HL-60 (cell line): Measurements from ENCODE around the gene CBFA2T2.
"Not testable (repeated sequence)": the region's sequence is repeated elsewhere in the genome, so short reads cannot be mapped to it uniquely, and the experiment has no call there.

Source experiments
- DNase-seq, 2 experiments: peaks; one replicate each; pipeline ENCODE4 v3.0.0-alpha.2; 2010 to 2020; ENCODE audit warnings: low read depth in 1 of 2, low spot score in 1 of 2
- H3K27ac ChIP-seq: fragments of 250-450 bp; sonication (Bioruptor Pico); replicated peaks from 2 replicates; pipeline ENCODE4 v1.5.1; 2020; ENCODE audit warnings: mild to moderate bottlenecking, moderate library complexity
- H3K27me3 ChIP-seq: fragments of 250-450 bp; sonication (Bioruptor Pico); 2 replicates; pipeline ENCODE4 v1.5.1; 2021; ENCODE audit warnings: mild to moderate bottlenecking, moderate library complexity; ENCODE audit not compliant: insufficient read depth, poor library complexity, severe bottlenecking
- H3K4me3 ChIP-seq: replicated peaks from 2 replicates; pipeline ENCODE4 v1.5.1; 2011; ENCODE audit warnings: mild to moderate bottlenecking, control low read depth, low read length; ENCODE audit not compliant: insufficient read depth
- GABPA ChIP-seq: IDR thresholded peaks from 2 replicates; pipeline ENCODE4 v1.6.1; 2012; ENCODE audit warnings: low read depth
- POLR2AphosphoS5 ChIP-seq: IDR thresholded peaks from 2 replicates; pipeline ENCODE4 v1.6.1; 2012; ENCODE audit warnings: low read depth
- REST ChIP-seq: IDR thresholded peaks from 2 replicates; pipeline ENCODE4 v1.6.1; 2012; ENCODE audit warnings: low read depth; ENCODE audit not compliant: insufficient replicate concordance
- SPI1 ChIP-seq: IDR thresholded peaks from 2 replicates; pipeline ENCODE4 v1.6.1; 2012; ENCODE audit warnings: low read depth, mild to moderate bottlenecking, borderline replicate concordance
- TF ChIP-seq, protein P1 (sequence below): IDR thresholded peaks from one replicate; pipeline ENCODE4 v1.5.1; 2011; ENCODE audit warnings: low read length, control low read depth, inconsistent platforms; ENCODE audit not compliant: insufficient read depth

The CBFA2T2 gene

GRCh38 chr20:33568868-33569801 is 79.2 kb downstream of the CBFA2T2 start:
- TF ChIP-seq GABPA: no peak
- TF ChIP-seq, protein P1, sequence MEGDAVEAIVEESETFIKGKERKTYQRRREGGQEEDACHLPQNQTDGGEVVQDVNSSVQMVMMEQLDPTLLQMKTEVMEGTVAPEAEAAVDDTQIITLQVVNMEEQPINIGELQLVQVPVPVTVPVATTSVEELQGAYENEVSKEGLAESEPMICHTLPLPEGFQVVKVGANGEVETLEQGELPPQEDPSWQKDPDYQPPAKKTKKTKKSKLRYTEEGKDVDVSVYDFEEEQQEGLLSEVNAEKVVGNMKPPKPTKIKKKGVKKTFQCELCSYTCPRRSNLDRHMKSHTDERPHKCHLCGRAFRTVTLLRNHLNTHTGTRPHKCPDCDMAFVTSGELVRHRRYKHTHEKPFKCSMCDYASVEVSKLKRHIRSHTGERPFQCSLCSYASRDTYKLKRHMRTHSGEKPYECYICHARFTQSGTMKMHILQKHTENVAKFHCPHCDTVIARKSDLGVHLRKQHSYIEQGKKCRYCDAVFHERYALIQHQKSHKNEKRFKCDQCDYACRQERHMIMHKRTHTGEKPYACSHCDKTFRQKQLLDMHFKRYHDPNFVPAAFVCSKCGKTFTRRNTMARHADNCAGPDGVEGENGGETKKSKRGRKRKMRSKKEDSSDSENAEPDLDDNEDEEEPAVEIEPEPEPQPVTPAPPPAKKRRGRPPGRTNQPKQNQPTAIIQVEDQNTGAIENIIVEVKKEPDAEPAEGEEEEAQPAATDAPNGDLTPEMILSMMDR: no peak
- no peak for TF ChIP-seq POLR2AphosphoS5
- no peak for TF ChIP-seq REST
- no peak for TF ChIP-seq SPI1
- no peak for DNase-seq
- Histone ChIP-seq H3K4me3 (no peak overlapping the region), H3K27me3 (no peaks in the 10 kb centered on the region), H3K27ac (no peak overlapping the region)

DNA sequence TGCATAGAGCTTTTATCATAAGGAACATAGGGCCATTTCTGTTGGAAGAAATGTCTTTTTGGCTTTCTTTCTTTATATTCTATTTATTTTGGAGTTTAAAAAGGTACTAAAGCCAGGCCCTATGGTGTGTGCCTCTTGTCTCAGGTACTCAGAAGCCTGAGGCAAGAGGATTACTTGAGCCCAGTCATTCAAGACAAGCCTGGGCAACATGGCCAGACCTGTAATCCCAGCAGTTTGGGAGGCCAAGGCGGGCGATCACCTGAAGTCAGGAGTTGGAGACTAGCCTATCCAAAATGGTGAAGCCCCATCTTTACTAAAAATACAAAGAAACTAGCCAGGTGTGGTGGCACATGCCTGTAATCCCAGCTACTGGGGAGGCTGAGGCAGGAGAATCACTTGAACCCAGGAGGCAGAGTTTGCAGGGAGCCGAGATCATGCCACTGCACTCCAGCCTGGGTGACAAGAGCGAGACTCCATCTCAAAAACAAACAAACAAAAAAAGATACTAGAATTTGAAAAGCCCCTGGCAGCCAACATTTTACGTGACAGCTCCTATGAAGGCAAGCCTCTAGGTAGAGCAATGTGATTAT is 80.0 kb downstream of the CBFA2T2 start:
- H3K27ac ChIP-seq: no peak overlapping the region
- H3K4me3 ChIP-seq: no peak overlapping the region
- TF ChIP-seq REST: no peak
- no peak for TF ChIP-seq POLR2AphosphoS5
- TF ChIP-seq GABPA: no peak
- TF ChIP-seq, protein P1: no peak
- no peak for TF ChIP-seq SPI1
- DNase-seq: no peak
- no peaks in the 10 kb centered on the region for H3K27me3 ChIP-seq

- no peak for TF ChIP-seq POLR2AphosphoS5
- no peak for TF ChIP-seq REST
- no peak for TF ChIP-seq GABPA
- TF ChIP-seq SPI1: no peak
- TF ChIP-seq, protein P1: no peak
- Histone ChIP-seq H3K4me3 (no peak overlapping the region), H3K27me3 (no peaks in the 10 kb centered on the region), H3K27ac (no peak overlapping the region)
- DNase-seq: no peak
Observed at GRCh38 chr20:33570743-33571142, 80.8 kb downstream of the CBFA2T2 start.

GRCh38 chr20:33573268-33573667 is 83.4 kb downstream of the CBFA2T2 start:
- not testable (repeated sequence) for H3K27ac ChIP-seq, H3K27me3 ChIP-seq, DNase-seq, H3K4me3 ChIP-seq
